ENCODE data around the gene EML4. TPM values are rescaled to one million over a fixed set of nuclear protein-coding genes. Genes with fewer than 3 reads are reported as not detected.

The EML4 gene
- total RNA-seq, 4 donors from 2014 or later, result 27.4 to 96.8 (median 58.0) TPM

DNA sequence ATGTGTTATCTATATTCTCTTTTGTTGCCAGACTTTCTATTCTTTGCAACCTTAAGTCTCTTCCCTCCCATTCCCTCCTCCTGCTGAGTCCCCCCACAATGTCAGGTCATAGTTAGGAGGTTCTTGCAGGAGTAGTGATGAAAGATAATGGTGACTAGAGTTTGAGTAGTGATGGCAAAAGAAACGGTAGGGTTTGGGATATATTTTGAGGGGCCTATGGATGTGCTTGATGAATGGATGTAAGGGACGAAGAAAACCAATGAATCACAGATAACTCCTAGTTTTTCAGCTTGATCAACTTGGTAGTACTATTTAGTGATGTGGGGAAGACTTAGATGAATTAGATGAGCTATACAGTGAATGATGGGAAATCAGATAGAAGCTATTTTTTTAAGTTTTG lies 21.0 kb downstream of the EML4 start:
- no peaks in the 10 kb centered on the region for H3K27me3 ChIP-seq

DNA sequence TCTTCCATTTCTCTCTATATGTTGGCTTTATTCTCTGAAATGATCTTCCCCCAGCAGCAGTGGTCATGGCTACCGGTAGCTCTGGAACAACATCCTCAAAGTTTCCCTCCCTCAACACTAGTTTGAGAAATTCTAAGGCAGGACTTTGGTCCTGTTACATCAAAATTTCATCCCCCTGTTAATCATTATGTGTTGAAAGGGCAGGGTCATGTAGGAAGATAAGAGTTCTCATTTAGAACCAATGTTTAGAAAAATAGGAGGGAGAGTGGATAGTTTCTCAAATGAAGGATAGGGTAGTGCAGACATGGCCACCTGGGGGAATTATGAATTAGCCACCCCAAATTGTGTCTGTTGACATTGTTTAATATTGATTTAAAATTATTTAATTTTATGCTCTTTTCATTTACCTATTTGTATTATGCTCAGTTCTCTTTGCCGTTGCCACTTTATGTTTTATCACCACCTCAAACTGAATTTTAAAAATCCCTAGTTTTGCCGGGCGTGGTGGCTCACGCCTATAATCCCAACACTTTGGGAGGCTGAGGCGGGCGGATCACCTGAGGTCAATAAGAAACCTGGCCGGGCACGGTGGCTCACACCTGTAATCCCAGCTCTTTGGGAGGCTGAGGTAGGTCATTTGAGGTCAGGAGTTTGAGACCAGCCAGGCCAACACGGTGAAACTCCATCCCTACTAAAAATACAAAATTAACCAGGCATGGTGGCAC lies 22.3 kb downstream of the EML4 start:
- no peak overlapping the region for H3K4me3 ChIP-seq
- TF ChIP-seq POLR2A (IDR thresholded peaks at IDR 0.05), result no peak
- TF ChIP-seq, protein P1, sequence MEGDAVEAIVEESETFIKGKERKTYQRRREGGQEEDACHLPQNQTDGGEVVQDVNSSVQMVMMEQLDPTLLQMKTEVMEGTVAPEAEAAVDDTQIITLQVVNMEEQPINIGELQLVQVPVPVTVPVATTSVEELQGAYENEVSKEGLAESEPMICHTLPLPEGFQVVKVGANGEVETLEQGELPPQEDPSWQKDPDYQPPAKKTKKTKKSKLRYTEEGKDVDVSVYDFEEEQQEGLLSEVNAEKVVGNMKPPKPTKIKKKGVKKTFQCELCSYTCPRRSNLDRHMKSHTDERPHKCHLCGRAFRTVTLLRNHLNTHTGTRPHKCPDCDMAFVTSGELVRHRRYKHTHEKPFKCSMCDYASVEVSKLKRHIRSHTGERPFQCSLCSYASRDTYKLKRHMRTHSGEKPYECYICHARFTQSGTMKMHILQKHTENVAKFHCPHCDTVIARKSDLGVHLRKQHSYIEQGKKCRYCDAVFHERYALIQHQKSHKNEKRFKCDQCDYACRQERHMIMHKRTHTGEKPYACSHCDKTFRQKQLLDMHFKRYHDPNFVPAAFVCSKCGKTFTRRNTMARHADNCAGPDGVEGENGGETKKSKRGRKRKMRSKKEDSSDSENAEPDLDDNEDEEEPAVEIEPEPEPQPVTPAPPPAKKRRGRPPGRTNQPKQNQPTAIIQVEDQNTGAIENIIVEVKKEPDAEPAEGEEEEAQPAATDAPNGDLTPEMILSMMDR (IDR thresholded peaks at IDR 0.05), result no peak
- intact Hi-C loops (cut with DNase I; ENCODE audit: low total_unique reads), result no loop called here

More for the DNA sequence above, 21.0 kb downstream of the EML4 start:
- TF ChIP-seq POLR2A (IDR thresholded peaks at IDR 0.05), result no peak
- TF ChIP-seq, protein P1 (IDR thresholded peaks at IDR 0.05), result no peak
- no peaks in the 10 kb centered on the region for H3K4me1 ChIP-seq
- no peak overlapping the region for H3K27ac ChIP-seq
- H3K4me3 ChIP-seq, result no peak overlapping the region
- no peaks in the 10 kb centered on the region for H3K36me3 ChIP-seq
- intact Hi-C loops (cut with DNase I; ENCODE audit: low total_unique reads), result no loop called here
- H3K9me3 ChIP-seq, result no peaks in the 10 kb centered on the region
- DNase-seq, result no peak

DNA sequence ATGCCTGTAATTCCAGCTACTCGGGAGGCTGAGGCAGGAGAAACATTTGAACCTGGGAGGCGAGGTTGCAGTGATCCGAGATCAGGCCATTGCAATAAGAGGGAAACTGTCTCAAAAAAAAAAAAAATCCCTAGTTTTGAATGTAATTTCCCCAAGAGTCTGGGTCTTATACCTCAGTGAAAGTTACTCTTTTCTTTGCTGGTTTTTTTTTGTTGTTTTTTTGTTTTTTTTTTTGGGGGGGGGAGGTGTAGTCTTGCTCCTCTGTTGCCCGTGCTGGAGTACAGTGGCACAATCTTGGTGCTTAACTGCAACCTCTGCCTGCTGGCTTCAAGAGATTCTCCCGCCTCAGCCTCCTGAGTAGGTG lies 22.8 kb downstream of the EML4 start:
- Histone ChIP-seq H3K9me3 (no peaks in the 10 kb centered on the region), H3K4me1 (no peaks in the 10 kb centered on the region), H3K4me3 (no peak overlapping the region), H3K36me3 (no peaks in the 10 kb centered on the region), H3K27ac (no peak overlapping the region), H3K27me3 (no peaks in the 10 kb centered on the region)
- intact Hi-C loops (cut with DNase I; ENCODE audit: low total_unique reads), result no loop called here
- TF ChIP-seq, protein P1 (IDR thresholded peaks at IDR 0.05), result no peak
- no peak for TF ChIP-seq POLR2A (IDR thresholded peaks at IDR 0.05)
- no peak for DNase-seq

More for the DNA sequence above, 22.3 kb downstream of the EML4 start:
- H3K27ac ChIP-seq, result no peak overlapping the region
- DNase-seq, result no peak
- no peaks in the 10 kb centered on the region for H3K4me1 ChIP-seq
- H3K36me3 ChIP-seq, result no peaks in the 10 kb centered on the region
- H3K9me3 ChIP-seq, result no peaks in the 10 kb centered on the region
- H3K27me3 ChIP-seq, result no peaks in the 10 kb centered on the region

DNA sequence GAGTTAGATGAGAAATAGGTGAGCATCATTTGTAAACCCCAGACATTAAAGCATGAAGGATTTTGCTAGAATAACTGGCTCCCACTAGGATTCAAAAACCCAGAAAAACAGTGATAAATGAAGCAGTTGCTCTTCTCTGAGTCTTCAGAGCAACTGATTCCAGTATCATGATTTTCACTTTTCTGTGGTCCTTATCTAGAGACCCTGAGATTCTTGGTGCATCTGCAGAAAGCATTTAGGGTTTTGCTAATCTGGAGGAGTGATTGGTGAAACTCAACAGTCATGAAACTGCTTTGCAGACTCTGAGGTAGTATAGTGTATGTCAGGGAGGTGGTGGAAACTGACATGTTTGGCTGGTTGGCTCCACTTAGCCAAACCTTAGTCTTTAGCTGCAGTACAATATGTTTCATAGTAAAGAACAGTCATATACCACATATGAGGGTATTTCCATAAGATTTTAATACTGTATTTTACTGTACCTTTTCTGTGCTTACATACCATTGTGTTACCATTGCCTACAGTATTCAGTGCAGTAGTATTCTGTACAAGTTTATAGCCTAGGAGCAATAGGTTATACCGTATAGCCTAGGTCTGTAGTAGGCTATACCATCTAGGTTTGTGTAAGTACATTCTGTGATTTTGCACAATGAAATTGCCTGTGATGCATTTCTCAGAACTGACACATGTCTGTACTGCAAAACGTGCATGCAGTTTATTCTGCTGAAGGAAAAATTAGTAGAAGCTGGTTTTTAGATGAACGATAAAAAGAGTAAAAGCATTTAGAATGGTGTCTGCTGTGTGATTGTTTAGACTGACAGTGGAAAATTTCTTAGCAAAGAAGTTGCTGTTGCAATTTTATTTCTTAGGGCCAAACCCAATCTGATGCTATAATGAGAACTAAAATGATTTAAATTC lies 23.8 kb downstream of the EML4 start:
- intact Hi-C loops (cut with DNase I; ENCODE audit: low total_unique reads), result no loop called here
- H3K27ac ChIP-seq, result no peak overlapping the region
- H3K27me3 ChIP-seq, result no peaks in the 10 kb centered on the region
- no peak overlapping the region for H3K4me3 ChIP-seq
- no peaks in the 10 kb centered on the region for H3K4me1 ChIP-seq
- no peaks in the 10 kb centered on the region for H3K36me3 ChIP-seq
- no peaks in the 10 kb centered on the region for H3K9me3 ChIP-seq
- TF ChIP-seq, protein P1 (IDR thresholded peaks at IDR 0.05), result no peak
- TF ChIP-seq POLR2A (IDR thresholded peaks at IDR 0.05), result no peak
- no peak for DNase-seq

DNA sequence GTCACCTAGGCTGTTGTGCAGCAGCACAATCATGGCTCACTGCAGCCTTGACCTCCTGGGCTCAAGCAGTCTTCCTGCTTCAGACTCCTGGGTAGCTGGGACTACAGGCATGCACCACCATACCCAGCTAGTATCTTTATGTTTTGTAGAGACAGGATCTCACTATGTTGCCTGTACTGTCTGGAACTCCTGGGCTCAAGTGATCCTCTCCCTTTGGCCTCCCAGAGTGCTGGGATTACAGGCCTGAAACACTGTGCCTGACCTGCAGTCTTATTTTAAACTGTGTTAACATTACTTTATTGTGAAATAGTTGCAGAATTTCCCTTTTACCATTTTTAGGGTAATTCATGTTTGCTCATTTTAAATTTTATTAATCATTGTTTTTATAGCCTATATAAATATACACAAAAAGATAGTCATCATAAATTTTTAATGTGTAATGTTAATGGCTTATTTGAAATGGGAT lies 24.6 kb downstream of the EML4 start:
- intact Hi-C loops (cut with DNase I; ENCODE audit: low total_unique reads), result no loop called here
- Histone ChIP-seq H3K27me3 (no peaks in the 10 kb centered on the region), H3K9me3 (no peaks in the 10 kb centered on the region), H3K4me1 (no peaks in the 10 kb centered on the region), H3K27ac (no peak overlapping the region), H3K36me3 (no peaks in the 10 kb centered on the region), H3K4me3 (no peak overlapping the region)
- TF ChIP-seq, protein P1 (IDR thresholded peaks at IDR 0.05), result no peak
- no peak for TF ChIP-seq POLR2A (IDR thresholded peaks at IDR 0.05)
- DNase-seq, result no peak
